GM23338 (cell line): ENCODE results near the gene IMP3. TPM values are rescaled to one million over a fixed set of nuclear protein-coding genes. Genes with fewer than 3 reads are reported as not detected.

ENCODE experiments used
- ATAC-seq: fragments of 200-7000 bp; cut with Tn5 transposase; 3 replicates; pipeline ENCODE4 v1.9.1; 2020
- DNase-seq: peaks from one replicate; pipeline ENCODE4 v3.0.0-alpha.2; 2015; ENCODE audit warnings: low spot score
- H2AFZ ChIP-seq: fragments of 200-600 bp; sonication (generic); 2 replicates; pipeline ENCODE4 v1.8.0; 2016; ENCODE audit warnings: antibody characterized with exemption, mild to moderate bottlenecking, moderate library complexity
- H3F3A ChIP-seq: fragments of 200-600 bp; sonication (generic); replicated peaks from 2 replicates; pipeline ENCODE4 v1.8.0; 2017; ENCODE audit warnings: antibody characterized with exemption, mixed run types, low read depth
- H3K27ac ChIP-seq: fragments of 200-600 bp; sonication (generic); 2 replicates; pipeline ENCODE4 v1.6.1; 2016; ENCODE audit warnings: low read depth
- H3K27me3 ChIP-seq: fragments of 200-600 bp; sonication (generic); 2 replicates; pipeline ENCODE4 v1.8.0; 2016; ENCODE audit warnings: mild to moderate bottlenecking, mixed run types, moderate library complexity; ENCODE audit not compliant: insufficient read depth
- H3K36me3 ChIP-seq: fragments of 200-600 bp; sonication (generic); 2 replicates; pipeline ENCODE4 v1.8.0; 2016; ENCODE audit warnings: mild to moderate bottlenecking; ENCODE audit not compliant: insufficient read depth
- H3K4me1 ChIP-seq: fragments of 200-600 bp; sonication (generic); 2 replicates; pipeline ENCODE4 v1.8.0; 2016; ENCODE audit warnings: mild to moderate bottlenecking, moderate library complexity; ENCODE audit not compliant: insufficient read depth
- H3K4me2 ChIP-seq: fragments of 200-600 bp; sonication (generic); 2 replicates; pipeline ENCODE4 v1.7.1; 2017; ENCODE audit warnings: mixed run types
- H3K4me3 ChIP-seq: fragments of 200-600 bp; sonication (generic); 2 replicates; pipeline ENCODE4 v1.6.1; 2016; ENCODE audit warnings: mixed run types
- H3K79me2 ChIP-seq: fragments of 200-600 bp; sonication (generic); replicated peaks from 2 replicates; pipeline ENCODE4 v1.8.0; 2017; ENCODE audit warnings: mild to moderate bottlenecking; ENCODE audit not compliant: insufficient read depth
- H3K9me2 ChIP-seq: fragments of 200-600 bp; sonication (generic); 2 replicates; pipeline ENCODE4 v1.8.0; 2017; ENCODE audit not compliant: insufficient read depth
- H4K20me1 ChIP-seq: fragments of 200-600 bp; sonication (generic); replicated peaks from 2 replicates; pipeline ENCODE4 v1.8.0; 2017; ENCODE audit warnings: mild to moderate bottlenecking; ENCODE audit not compliant: insufficient read depth
- H3K27ac Mint-ChIP-seq: 2 replicates; pipeline ENCODE4 v1.8.0; 2020; ENCODE audit warnings: inconsistent platforms, mild to moderate bottlenecking, moderate library complexity, mixed read lengths
- H3K27me3 Mint-ChIP-seq: 3 replicates; pipeline ENCODE4 v1.8.0; 2022; ENCODE audit warnings: low read depth, mild to moderate bottlenecking, moderate library complexity, mixed read lengths, inconsistent platforms; ENCODE audit not compliant: insufficient read depth, poor library complexity
- H3K36me3 Mint-ChIP-seq: 3 replicates; pipeline ENCODE4 v1.8.0; 2021; ENCODE audit warnings: low read depth, mild to moderate bottlenecking, inconsistent platforms, moderate library complexity, mixed read lengths
- H3K4me1 Mint-ChIP-seq: 3 replicates; pipeline ENCODE4 v1.8.0; 2020; ENCODE audit warnings: mild to moderate bottlenecking, inconsistent platforms, mixed read lengths
- H3K4me3 Mint-ChIP-seq: 3 replicates; pipeline ENCODE4 v1.8.0; 2021; ENCODE audit warnings: moderate library complexity, mild to moderate bottlenecking, inconsistent platforms, mixed read lengths
- H3K9me3 Mint-ChIP-seq: 3 replicates; pipeline ENCODE4 v1.8.0; 2020; ENCODE audit warnings: moderate library complexity, mild to moderate bottlenecking, inconsistent platforms, mixed read lengths
- CREB1 ChIP-seq: fragments of 250-450 bp; sonication (Bioruptor Pico); IDR thresholded peaks from 2 replicates; pipeline ENCODE4 v1.5.0; 2020; ENCODE audit warnings: low read depth, mild to moderate bottlenecking, moderate library complexity
- CTCF ChIP-seq, 2 experiments: fragments of 200-600 bp in 1 of 2; sonication (generic) in 1 of 2; conservative IDR thresholded peaks; 2 replicates each; pipeline versions ENCODE4 v1.5.1 to v1.6.1; 2016 to 2017; ENCODE audit warnings: antibody characterized with exemption in 2 of 2, low read depth in 2 of 2, mild to moderate bottlenecking in 2 of 2, moderate library complexity in 1 of 2
- ETS1 ChIP-seq: IDR thresholded peaks from 2 replicates; pipeline ENCODE4 v1.6.1; 2016; ENCODE audit warnings: antibody characterized with exemption
- EZH2 ChIP-seq: fragments of 200-600 bp; sonication (generic); IDR thresholded peaks from one replicate; pipeline ENCODE4 v1.8.0; 2017; ENCODE audit warnings: antibody characterized with exemption, mild to moderate bottlenecking, low read depth; ENCODE audit not compliant: unreplicated experiment
- JUNB ChIP-seq: IDR thresholded peaks from one replicate; pipeline ENCODE4 v1.6.1; 2016; ENCODE audit warnings: antibody characterized with exemption; ENCODE audit not compliant: unreplicated experiment
- NANOG ChIP-seq: IDR thresholded peaks from 2 replicates; pipeline ENCODE4 v1.6.1; 2016; ENCODE audit warnings: antibody characterized with exemption, borderline replicate concordance
- POLR2AphosphoS5 ChIP-seq: IDR thresholded peaks from 2 replicates; pipeline ENCODE4 v1.6.1; 2016; ENCODE audit warnings: antibody characterized with exemption, low read depth
- REST ChIP-seq: IDR thresholded peaks from one replicate; pipeline ENCODE4 v1.6.1; 2018; ENCODE audit warnings: antibody characterized with exemption; ENCODE audit not compliant: unreplicated experiment
- STAT1 ChIP-seq: IDR thresholded peaks from one replicate; pipeline ENCODE4 v1.6.1; 2016; ENCODE audit warnings: antibody characterized with exemption; ENCODE audit not compliant: unreplicated experiment
- ZNF114 ChIP-seq: fragments of 250-450 bp; sonication (Bioruptor Pico); IDR thresholded peaks from 2 replicates; pipeline ENCODE4 v1.5.0; 2020; ENCODE audit warnings: mild to moderate bottlenecking, moderate library complexity
- ZNF462 ChIP-seq: fragments of 250-450 bp; sonication (Bioruptor Pico); IDR thresholded peaks from 2 replicates; pipeline ENCODE4 v1.5.0; 2020; ENCODE audit warnings: mild to moderate bottlenecking, moderate library complexity
- polyA plus RNA-seq: library from polyadenylated mRNA; unstranded; fragments of >200 nt; fragmentation: Nextera tagmentation; extraction: Ambion mirVana; gene quantifications from 2 replicates; pipeline ENCODE4 v1.2.1, GENCODE V29; 2016
- total RNA-seq: library from RNA; depleted of rRNA; stranded (reverse); fragments of >200 nt; shearing (Covaris generic); gene quantifications from 2 replicates; pipeline ENCODE4 v1.2.3, GENCODE V29; 2014

IMP3 gene
- total and polyA plus RNA-seq, 2 experiments from 2014 or later: 210 to 319 TPM

- Histone ChIP-seq H3K36me3 (no peaks in the 10 kb centered on the region), H3F3A (peaks cover 6% of the 10 kb centered on the region; the same call in 1 of the 2 replicates), H3K4me2 (no peak overlapping the region), H4K20me1 (no peaks in the 10 kb centered on the region), H2AFZ (no peak overlapping the region), H3K9me2 (no peaks in the 10 kb centered on the region), H3K4me1 (peaks cover 16% of the 10 kb centered on the region), H3K79me2 (no peaks in the 10 kb centered on the region), H3K27me3 (no peaks in the 10 kb centered on the region), H3K4me3 (no peak overlapping the region), H3K27ac (no peak overlapping the region)
- no peak overlapping the region for H3K4me3 Mint-ChIP-seq
- no peaks in the 10 kb centered on the region; the same call in 2 of the 3 replicates for H3K36me3 Mint-ChIP-seq
- DNase-seq: no peak
- H3K27ac Mint-ChIP-seq: no peak overlapping the region
- peaks cover 29% of the 10 kb centered on the region for H3K4me1 Mint-ChIP-seq
- ATAC-seq: no peak
- TF ChIP-seq CREB1 (CRISPR knock-in tag): no peak
- no peak for TF ChIP-seq ETS1
- no peak for TF ChIP-seq EZH2
- no peak for TF ChIP-seq REST
- TF ChIP-seq ZNF462: no peak
- TF ChIP-seq JUNB: no peak
- TF ChIP-seq CTCF (conservative IDR thresholded peaks at IDR 0.05; ENCODE audit: low read depth in 2 of 2): no peak
- TF ChIP-seq STAT1: no peak
- TF ChIP-seq ZNF114: no peak
- TF ChIP-seq NANOG: no peak
- no peak for TF ChIP-seq POLR2AphosphoS5
- peaks cover 13% of the 10 kb centered on the region for H3K27me3 Mint-ChIP-seq
- no peaks in the 10 kb centered on the region for H3K9me3 Mint-ChIP-seq
Measured at GRCh38 chr15:75674366-75674765, 34.3 kb upstream of the IMP3 start.
